H1 (cell line): ENCODE measurements around the gene NR1H2. TPM values are rescaled to one million over a fixed set of nuclear protein-coding genes. Genes with fewer than 3 reads are reported as not detected.

Experiments used
- ATF3 ChIP-seq: IDR thresholded peaks from 2 replicates; pipeline ENCODE4 v1.6.1; 2011; ENCODE audit warnings: low read depth, mild to moderate bottlenecking, low read length; ENCODE audit not compliant: insufficient read depth
- BCL11A ChIP-seq, 2 experiments: IDR thresholded peaks; one replicate each; pipeline ENCODE4 v1.6.1; 2011; ENCODE audit warnings: low read depth in 2 of 2, low read length in 2 of 2, mild to moderate bottlenecking in 2 of 2
- CBX5 ChIP-seq: fragments of 300-800, 300-1000 bp; sonication (generic); IDR thresholded peaks from 2 replicates; pipeline ENCODE4 v1.7.1; 2016; ENCODE audit warnings: antibody characterized with exemption, low read length, low read depth
- CHD1 ChIP-seq: IDR thresholded peaks from 2 replicates; pipeline ENCODE4 v1.6.1; 2012; ENCODE audit warnings: low read depth, low read length, improper control_type of control experiment
- CHD7 ChIP-seq: fragments of 300-600 bp; sonication (generic); IDR thresholded peaks from 2 replicates; pipeline ENCODE4 v1.7.1; 2012; ENCODE audit warnings: low read length, moderate library complexity, mild to moderate bottlenecking, inconsistent platforms; ENCODE audit not compliant: insufficient replicate concordance
- JUN ChIP-seq: IDR thresholded peaks from 2 replicates; pipeline ENCODE4 v1.6.1; 2011; ENCODE audit warnings: low read depth, mild to moderate bottlenecking, improper control_type of control experiment, low read length
- POLR2A ChIP-seq, 2 experiments: IDR thresholded peaks; 1 replicate in 1 of 2; 2 replicates in 1 of 2; pipeline ENCODE4 v1.6.1; 2011; ENCODE audit warnings: low read depth in 2 of 2, low read length in 2 of 2, mild to moderate bottlenecking in 2 of 2; ENCODE audit errors: control extremely low read depth in 1 of 2
- RFX5 ChIP-seq: IDR thresholded peaks from 2 replicates; pipeline ENCODE4 v1.6.1; 2011; ENCODE audit warnings: low read depth, low read length, improper control_type of control experiment, borderline replicate concordance
- RXRA ChIP-seq: IDR thresholded peaks from 2 replicates; pipeline ENCODE4 v1.6.1; 2011; ENCODE audit warnings: low read depth, mild to moderate bottlenecking, low read length, moderate library complexity; ENCODE audit not compliant: insufficient read depth
- SP4 ChIP-seq: IDR thresholded peaks from 2 replicates; pipeline ENCODE4 v1.6.1; 2012; ENCODE audit warnings: low read length, inconsistent platforms
- polyA plus RNA-seq, 7 experiments: library from polyadenylated mRNA; depleted of rRNA in 3 of 7; stranded (reverse) in 5 of 7; unstranded in 2 of 7; fragments of >200 nt in 5 of 7; fragments of 200-250 nt in 2 of 7; gene quantifications; 1 replicate in 5 of 7; 2 replicates in 1 of 7; 4 replicates in 1 of 7; pipeline versions ENCODE4 v1.2.1 to v1.2.3, GENCODE V29; 2011 to 2013; ENCODE audit warnings: missing spikeins in 2 of 7, mixed read lengths in 2 of 7
- total RNA-seq: library from RNA; stranded (reverse); fragmentation: NEBNext Ultra II Directional; extraction: Animal tissue kit (Norgen Biotek cat#: 25700); gene quantifications from 2 replicates; pipeline ENCODE4 v1.2.1, GENCODE V29; 2021

NR1H2 gene
- total and polyA plus RNA-seq, 2 of the 8 experiments (the other 6 are each of a cell fraction or from before 2014, with no cell fraction given), result 40.3 to 47.5 TPM

- TF ChIP-seq CHD7 (no peak), CBX5 (no peak), RFX5 (peak; percentile 99), POLR2A (IDR thresholded peaks at IDR 0.05; ENCODE audit: control extremely low read depth in 1 of 2, low read depth in 2 of 2, low read length in 2 of 2) (peak in 1 of 2 experiments; percentile 63; a peak in 2 of 3 replicates), CHD1 (no peak), RXRA (no peak), JUN (no peak), SP4 (peak; percentile 21; the same call in 1 of the 2 replicates), BCL11A (IDR thresholded peaks at IDR 0.05; ENCODE audit: low read depth in 2 of 2, low read length in 2 of 2) (no peak), ATF3 (no peak)
These were observed 55.3 kb downstream of the NR1H2 start (continued) for GRCh38 chr19:50431343-50432220.
